HCT116 (cell line): ENCODE data around the gene ZCCHC17. TPM values are rescaled to one million over a fixed set of nuclear protein-coding genes. Genes with fewer than 3 reads are reported as not detected.

Experiments
- ATAC-seq: fragments of 200-7000 bp; cut with Tn5 transposase; 2 replicates; pipeline ENCODE4 v1.9.1; 2020; ENCODE audit warnings: mild to moderate bottlenecking, moderate library complexity
- BruUV-seq: library from RNA; stranded (reverse); fragments of 400-500 nt; replicated peaks from 2 replicates; lab custom pipeline; 2021; lab: Mats Ljungman, UMichigan
- CTCF ChIA-PET: fragments of 300-600 bp; sonication (Branson Sonifier 250); formaldehyde crosslinking; loops from one replicate; lab custom pipeline; 2021; ENCODE audit warnings: antibody characterized with exemption; lab: Charles Lee
- POLR2A ChIA-PET: fragments of 300-600, 350-600 bp; sonication (Branson Sonifier 250); formaldehyde crosslinking; loops from one replicate; lab custom pipeline; 2021; ENCODE audit warnings: antibody characterized with exemption; lab: Charles Lee
- RAD21 ChIA-PET, 2 experiments: fragments of 300-600 bp; sonication (Branson Sonifier 250); formaldehyde crosslinking; loops; one replicate each; lab custom pipeline; 2023; ENCODE audit warnings: low total read pairs in 2 of 2; ENCODE audit not compliant: uncharacterized antibody in 2 of 2, unreplicated experiment in 2 of 2, low non-redundant PET in 1 of 2; lab: Charles Lee
- DNase-seq: peaks from one replicate; pipeline ENCODE4 v3.0.0-alpha.2; 2010; ENCODE audit warnings: low read depth, low spot score
- H2AFZ ChIP-seq: fragments of 200-600 bp; shearing (Covaris generic), sonication (generic); 2 replicates; pipeline ENCODE4 v1.6.1; 2017; ENCODE audit warnings: low read depth, mixed run types, mixed read lengths, antibody characterized with exemption, low read length; ENCODE audit not compliant: poor library complexity, severe bottlenecking
- H3K27ac ChIP-seq: 2 replicates; pipeline ENCODE4 v1.5.1; 2012; ENCODE audit warnings: low read depth, low read length
- H3K27me3 ChIP-seq: fragments of 200-600 bp; sonication (generic); 2 replicates; pipeline ENCODE4 v1.6.1; 2016; ENCODE audit warnings: mixed run types, low read length, mixed read lengths; ENCODE audit not compliant: insufficient read depth
- H3K36me3 ChIP-seq, 2 experiments: fragments of 200-500 bp in 1 of 2; fragments of 200-600 bp in 1 of 2; sonication (Bioruptor generic) in 1 of 2; sonication (generic) in 1 of 2; 2 replicates each; pipeline versions ENCODE4 v1.5.1 to v1.6.1; 2014 to 2016; ENCODE audit warnings: low read length in 2 of 2, inconsistent platforms in 1 of 2, mixed read lengths in 1 of 2, mixed run types in 1 of 2; ENCODE audit not compliant: insufficient read depth in 2 of 2, control insufficient read depth in 1 of 2
- H3K4me1 ChIP-seq, 2 experiments: fragments of 200-600 bp in 1 of 2; sonication (generic) in 1 of 2; 2 replicates each; pipeline versions ENCODE4 v1.5.1 to v1.6.1; 2012 to 2017; ENCODE audit warnings: low read length in 2 of 2, inconsistent platforms in 1 of 2, mild to moderate bottlenecking in 1 of 2, mixed read lengths in 1 of 2, mixed run types in 1 of 2, moderate library complexity in 1 of 2; ENCODE audit not compliant: insufficient read depth in 2 of 2, control insufficient read depth in 1 of 2
- H3K4me2 ChIP-seq: fragments of 200-600 bp; sonication (generic); 2 replicates; pipeline ENCODE4 v1.6.1; 2017; ENCODE audit warnings: mixed run types, low read length, mixed read lengths
- H3K4me3 ChIP-seq, 2 experiments: fragments of 200-600 bp in 1 of 2; sonication (generic) in 1 of 2; replicated peaks in 1 of 2; 2 replicates each; pipeline ENCODE4 v1.5.1; 2011 to 2016; ENCODE audit warnings: low read length in 2 of 2, control low read depth in 1 of 2, low read depth in 1 of 2, mild to moderate bottlenecking in 1 of 2, mixed read lengths in 1 of 2, mixed run types in 1 of 2
- H3K79me2 ChIP-seq: fragments of 200-600 bp; sonication (generic); 2 replicates; pipeline ENCODE4 v1.6.1; 2017; ENCODE audit warnings: mild to moderate bottlenecking, mixed run types, low read length, moderate library complexity, mixed read lengths; ENCODE audit not compliant: insufficient read depth
- H3K9ac ChIP-seq: fragments of 200-600 bp; sonication (generic); 2 replicates; pipeline ENCODE4 v1.6.1; 2016; ENCODE audit warnings: low read length, mixed read lengths
- H3K9me2 ChIP-seq: fragments of 200-600 bp; sonication (generic), shearing (Covaris generic); 2 replicates; pipeline ENCODE4 v1.6.1; 2017; ENCODE audit warnings: mixed run types, mild to moderate bottlenecking, moderate library complexity; ENCODE audit not compliant: insufficient read depth
- H3K9me3 ChIP-seq, 2 experiments: fragments of 200-500 bp in 1 of 2; fragments of 200-600 bp in 1 of 2; sonication (Bioruptor generic) in 1 of 2; sonication (generic) in 1 of 2; 2 replicates each; pipeline ENCODE4 v1.6.1; 2014 to 2017; ENCODE audit warnings: low read length in 2 of 2, mixed read lengths in 2 of 2, inconsistent platforms in 1 of 2, low read depth in 1 of 2, mild to moderate bottlenecking in 1 of 2, mixed run types in 1 of 2, moderate library complexity in 1 of 2; ENCODE audit not compliant: control insufficient read depth in 1 of 2, insufficient read depth in 1 of 2
- H4K20me1 ChIP-seq: fragments of 200-600 bp; sonication (generic), shearing (Covaris generic); 2 replicates; pipeline ENCODE4 v1.6.1; 2017; ENCODE audit warnings: mixed run types, mild to moderate bottlenecking, moderate library complexity; ENCODE audit not compliant: insufficient read depth
- FOSL1 ChIP-seq: IDR thresholded peaks from 2 replicates; pipeline ENCODE4 v1.6.1; 2012; ENCODE audit warnings: low read depth
- POLR2AphosphoS5 ChIP-seq: IDR thresholded peaks from 2 replicates; pipeline ENCODE4 v1.6.1; 2011; ENCODE audit warnings: mild to moderate bottlenecking, low read depth, low read length, moderate library complexity
- RAD21 ChIP-seq: IDR thresholded peaks from 2 replicates; pipeline ENCODE4 v1.6.1; 2012; ENCODE audit warnings: low read depth, mild to moderate bottlenecking
- SRF ChIP-seq: IDR thresholded peaks from 2 replicates; pipeline ENCODE4 v1.6.1; 2012; ENCODE audit warnings: low read depth
- intact Hi-C: fragments of 100-400 bp; cut with micrococcal nuclease; formaldehyde crosslinking; loops from 2 replicates; pipeline ENCODE4 v1.10.0; 2022
- total RNA-seq: library from RNA; stranded (reverse); gene quantifications from one replicate; pipeline ENCODE4 v1.2.1, GENCODE V29; 2021; ENCODE audit not compliant: unreplicated experiment
- TF ChIP-seq, protein P1 (sequence below), 3 experiments: fragments of 200-600 bp in 1 of 3; sonication (generic) in 1 of 3; IDR thresholded peaks in 2 of 3; conservative IDR thresholded peaks in 1 of 3; 2 replicates each; pipeline ENCODE4 v1.5.1; 2012 to 2017; ENCODE audit warnings: low read depth in 2 of 3, low read length in 2 of 3, antibody characterized with exemption in 1 of 3, borderline replicate concordance in 1 of 3, control low read depth in 1 of 3, mild to moderate bottlenecking in 1 of 3, mixed read lengths in 1 of 3, mixed run types in 1 of 3, moderate library complexity in 1 of 3; ENCODE audit not compliant: insufficient read depth in 1 of 3
- TF ChIP-seq, protein P2 (sequence below): IDR thresholded peaks from 2 replicates; pipeline ENCODE4 v1.6.1; 2012; ENCODE audit warnings: low read depth
- TF ChIP-seq, protein P3 (sequence below): IDR thresholded peaks from 2 replicates; pipeline ENCODE4 v1.6.1; 2012

Gene ZCCHC17
- total RNA-seq, 1 experiment from 2014 or later = 27.8 TPM

DNA sequence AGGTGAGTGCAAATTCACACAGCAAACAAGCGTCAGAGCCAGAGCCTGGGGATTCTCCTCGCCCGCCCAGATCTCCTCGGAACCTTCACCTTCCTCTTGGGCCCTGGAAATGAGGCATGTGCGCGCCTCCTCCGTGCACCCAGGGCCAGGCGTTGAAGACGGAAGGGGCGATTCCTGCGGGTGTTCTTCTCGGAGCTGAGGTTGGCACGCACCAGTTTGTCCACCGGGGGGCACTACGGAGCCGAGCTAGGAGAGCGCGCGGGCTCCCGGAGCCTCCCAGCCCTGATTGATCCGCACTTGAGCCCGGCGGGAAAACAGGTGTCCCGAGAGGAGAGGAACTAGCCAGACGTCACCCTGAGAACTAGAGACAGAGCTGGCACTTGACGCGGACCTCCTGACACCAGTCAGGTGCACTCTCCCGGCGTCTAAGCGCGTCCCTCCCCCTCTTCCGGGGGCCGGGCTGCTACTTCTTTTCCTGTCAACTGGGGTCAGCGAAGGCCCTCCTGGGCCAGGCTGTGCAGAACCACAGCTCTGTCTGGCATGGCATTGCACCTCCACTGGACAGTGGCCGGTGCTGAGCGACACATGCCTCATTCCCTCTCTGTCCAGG lies 97.9 kb downstream of the ZCCHC17 start:
- Histone ChIP-seq H3K79me2 (no peaks in the 10 kb centered on the region), H3K27me3 (no peaks in the 10 kb centered on the region), H3K4me2 (peak overlapping the region; percentile 83)
- TF ChIP-seq SRF (no peak), POLR2AphosphoS5 (peak; percentile 23; the same call in 1 of the 2 replicates), FOSL1 (no peak), RAD21 (peak; percentile 89)
- TF ChIP-seq, protein P1, sequence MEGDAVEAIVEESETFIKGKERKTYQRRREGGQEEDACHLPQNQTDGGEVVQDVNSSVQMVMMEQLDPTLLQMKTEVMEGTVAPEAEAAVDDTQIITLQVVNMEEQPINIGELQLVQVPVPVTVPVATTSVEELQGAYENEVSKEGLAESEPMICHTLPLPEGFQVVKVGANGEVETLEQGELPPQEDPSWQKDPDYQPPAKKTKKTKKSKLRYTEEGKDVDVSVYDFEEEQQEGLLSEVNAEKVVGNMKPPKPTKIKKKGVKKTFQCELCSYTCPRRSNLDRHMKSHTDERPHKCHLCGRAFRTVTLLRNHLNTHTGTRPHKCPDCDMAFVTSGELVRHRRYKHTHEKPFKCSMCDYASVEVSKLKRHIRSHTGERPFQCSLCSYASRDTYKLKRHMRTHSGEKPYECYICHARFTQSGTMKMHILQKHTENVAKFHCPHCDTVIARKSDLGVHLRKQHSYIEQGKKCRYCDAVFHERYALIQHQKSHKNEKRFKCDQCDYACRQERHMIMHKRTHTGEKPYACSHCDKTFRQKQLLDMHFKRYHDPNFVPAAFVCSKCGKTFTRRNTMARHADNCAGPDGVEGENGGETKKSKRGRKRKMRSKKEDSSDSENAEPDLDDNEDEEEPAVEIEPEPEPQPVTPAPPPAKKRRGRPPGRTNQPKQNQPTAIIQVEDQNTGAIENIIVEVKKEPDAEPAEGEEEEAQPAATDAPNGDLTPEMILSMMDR (IDR thresholded peaks at IDR 0.05 in 2 of 3, conservative IDR thresholded peaks at IDR 0.05 in 1 of 3; ENCODE audit: borderline replicate concordance in 1 of 3, insufficient read depth in 1 of 3, low read depth in 2 of 3, low read length in 2 of 3) = peak; percentile 81 to 94 (median 88)
- TF ChIP-seq, protein P2, sequence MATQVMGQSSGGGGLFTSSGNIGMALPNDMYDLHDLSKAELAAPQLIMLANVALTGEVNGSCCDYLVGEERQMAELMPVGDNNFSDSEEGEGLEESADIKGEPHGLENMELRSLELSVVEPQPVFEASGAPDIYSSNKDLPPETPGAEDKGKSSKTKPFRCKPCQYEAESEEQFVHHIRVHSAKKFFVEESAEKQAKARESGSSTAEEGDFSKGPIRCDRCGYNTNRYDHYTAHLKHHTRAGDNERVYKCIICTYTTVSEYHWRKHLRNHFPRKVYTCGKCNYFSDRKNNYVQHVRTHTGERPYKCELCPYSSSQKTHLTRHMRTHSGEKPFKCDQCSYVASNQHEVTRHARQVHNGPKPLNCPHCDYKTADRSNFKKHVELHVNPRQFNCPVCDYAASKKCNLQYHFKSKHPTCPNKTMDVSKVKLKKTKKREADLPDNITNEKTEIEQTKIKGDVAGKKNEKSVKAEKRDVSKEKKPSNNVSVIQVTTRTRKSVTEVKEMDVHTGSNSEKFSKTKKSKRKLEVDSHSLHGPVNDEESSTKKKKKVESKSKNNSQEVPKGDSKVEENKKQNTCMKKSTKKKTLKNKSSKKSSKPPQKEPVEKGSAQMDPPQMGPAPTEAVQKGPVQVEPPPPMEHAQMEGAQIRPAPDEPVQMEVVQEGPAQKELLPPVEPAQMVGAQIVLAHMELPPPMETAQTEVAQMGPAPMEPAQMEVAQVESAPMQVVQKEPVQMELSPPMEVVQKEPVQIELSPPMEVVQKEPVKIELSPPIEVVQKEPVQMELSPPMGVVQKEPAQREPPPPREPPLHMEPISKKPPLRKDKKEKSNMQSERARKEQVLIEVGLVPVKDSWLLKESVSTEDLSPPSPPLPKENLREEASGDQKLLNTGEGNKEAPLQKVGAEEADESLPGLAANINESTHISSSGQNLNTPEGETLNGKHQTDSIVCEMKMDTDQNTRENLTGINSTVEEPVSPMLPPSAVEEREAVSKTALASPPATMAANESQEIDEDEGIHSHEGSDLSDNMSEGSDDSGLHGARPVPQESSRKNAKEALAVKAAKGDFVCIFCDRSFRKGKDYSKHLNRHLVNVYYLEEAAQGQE = no peak
- TF ChIP-seq, protein P3, sequence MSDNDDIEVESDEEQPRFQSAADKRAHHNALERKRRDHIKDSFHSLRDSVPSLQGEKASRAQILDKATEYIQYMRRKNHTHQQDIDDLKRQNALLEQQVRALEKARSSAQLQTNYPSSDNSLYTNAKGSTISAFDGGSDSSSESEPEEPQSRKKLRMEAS = peak; percentile 82
- TF ChIP-seq, all 23 proteins: peak for 4
- ChIA-PET RAD21 (interaction anchor here (1.0 to 1.4 kb wide), 6 partner anchors 27 to 213 kb away, joined by 3 to 10 read pairs (median 4); no protein-coding TSS in a partner anchor), POLR2A (interaction anchor here (1.0 to 1.6 kb wide), 3 partner anchors 24 to 222 kb away, joined by 3 to 7 read pairs (median 4); no protein-coding TSS in a partner anchor), CTCF (interaction anchor here (0.6 to 4.2 kb wide), 24 partner anchors 11 to 394 kb away, joined by 3 to 98 read pairs (median 4); partner anchors contain the start of gene SERINC2)
- DNase-seq = peak; percentile 71
- peak overlapping the region; percentile 47 for H3K9ac ChIP-seq
- H3K9me3 ChIP-seq = no peaks in the 10 kb centered on the region
- H3K9me2 ChIP-seq = no peaks in the 10 kb centered on the region
- intact Hi-C loops = loop anchor here (1.0 kb wide), 1 partner anchor 28 kb away; no protein-coding TSS in a partner anchor
- H3K4me1 ChIP-seq = peaks cover 6 to 50% of the 10 kb centered on the region in 2 experiments; a peak in 2 of 4 replicates
- no peak overlapping the region for H3K27ac ChIP-seq
- H4K20me1 ChIP-seq = no peaks in the 10 kb centered on the region
- no TSS peak for BruUV-seq
- H3K36me3 ChIP-seq = no peaks in the 10 kb centered on the region
- peak overlapping the region; percentile 91 for H2AFZ ChIP-seq
- ATAC-seq = peak; percentile 85
- peak overlapping the region; percentile 21 to 45 for H3K4me3 ChIP-seq
